DOHH2 (cell line): ENCODE data around the gene COL4A4.

ENCODE experiments used
- H3F3A ChIP-seq: fragments of 200-600 bp; sonication (generic), shearing (Covaris generic); 2 replicates; pipeline ENCODE4 v1.6.0; 2016; ENCODE audit warnings: antibody characterized with exemption, mild to moderate bottlenecking; ENCODE audit not compliant: control insufficient read depth, insufficient read depth
- H3K27ac ChIP-seq: fragments of 200-600 bp; sonication (generic); 2 replicates; pipeline ENCODE4 v1.5.1; 2014; ENCODE audit warnings: low read depth, mild to moderate bottlenecking, low read length, moderate library complexity
- H3K27me3 ChIP-seq: fragments of 200-600 bp; sonication (generic); 2 replicates; pipeline ENCODE4 v1.6.1; 2014; ENCODE audit warnings: mild to moderate bottlenecking, low read length, mixed read lengths; ENCODE audit not compliant: control insufficient read depth
- H3K36me3 ChIP-seq: fragments of 200-600 bp; sonication (generic); 2 replicates; pipeline ENCODE4 v1.6.1; 2014; ENCODE audit warnings: mild to moderate bottlenecking, low read length, moderate library complexity, mixed read lengths; ENCODE audit not compliant: control insufficient read depth
- H3K4me1 ChIP-seq: fragments of 200-600 bp; sonication (generic); 2 replicates; pipeline ENCODE4 v1.6.1; 2014; ENCODE audit warnings: mild to moderate bottlenecking, low read length, mixed read lengths; ENCODE audit not compliant: control insufficient read depth
- H3K4me2 ChIP-seq: fragments of 200-600 bp; sonication (generic); 2 replicates; pipeline ENCODE4 v1.6.0; 2014; ENCODE audit warnings: mild to moderate bottlenecking, low read length, moderate library complexity
- H3K4me3 ChIP-seq: fragments of 200-600 bp; sonication (generic); 2 replicates; pipeline ENCODE4 v1.5.1; 2014; ENCODE audit warnings: mild to moderate bottlenecking, low read length, mixed read lengths
- H3K79me2 ChIP-seq: fragments of 200-600 bp; sonication (generic); 2 replicates; pipeline ENCODE4 v1.6.1; 2014; ENCODE audit warnings: mild to moderate bottlenecking, low read length, mixed read lengths; ENCODE audit not compliant: control insufficient read depth
- H3K9me2 ChIP-seq: fragments of 200-600 bp; sonication (generic); replicated peaks from 2 replicates; pipeline ENCODE4 v1.6.1; 2014; ENCODE audit warnings: mild to moderate bottlenecking, low read length, mixed read lengths; ENCODE audit not compliant: control insufficient read depth
- H3K9me3 ChIP-seq: fragments of 200-600 bp; sonication (generic); 2 replicates; pipeline ENCODE4 v1.6.1; 2014; ENCODE audit warnings: antibody characterized with exemption, low read length, mixed read lengths; ENCODE audit not compliant: control insufficient read depth, insufficient read depth
- H4K20me1 ChIP-seq: fragments of 200-600 bp; sonication (generic); 2 replicates; pipeline ENCODE4 v1.6.0; 2014; ENCODE audit warnings: low read depth, mild to moderate bottlenecking, antibody characterized with exemption, low read length, moderate library complexity; ENCODE audit not compliant: control insufficient read depth, insufficient read depth
- EZH2phosphoT487 ChIP-seq: fragments of 200-600 bp; sonication (generic); IDR thresholded peaks from 2 replicates; pipeline ENCODE4 v1.6.1; 2017; ENCODE audit warnings: borderline replicate concordance, mild to moderate bottlenecking, antibody characterized with exemption, low read length, moderate library complexity, mixed read lengths
- TF ChIP-seq, protein P1 (sequence below): fragments of 200-600 bp; sonication (generic); IDR thresholded peaks from one replicate; pipeline ENCODE4 v1.5.1; 2014; ENCODE audit warnings: antibody characterized with exemption, mild to moderate bottlenecking, low read depth, low read length; ENCODE audit not compliant: poor library complexity, severe bottlenecking

COL4A4 gene

DNA sequence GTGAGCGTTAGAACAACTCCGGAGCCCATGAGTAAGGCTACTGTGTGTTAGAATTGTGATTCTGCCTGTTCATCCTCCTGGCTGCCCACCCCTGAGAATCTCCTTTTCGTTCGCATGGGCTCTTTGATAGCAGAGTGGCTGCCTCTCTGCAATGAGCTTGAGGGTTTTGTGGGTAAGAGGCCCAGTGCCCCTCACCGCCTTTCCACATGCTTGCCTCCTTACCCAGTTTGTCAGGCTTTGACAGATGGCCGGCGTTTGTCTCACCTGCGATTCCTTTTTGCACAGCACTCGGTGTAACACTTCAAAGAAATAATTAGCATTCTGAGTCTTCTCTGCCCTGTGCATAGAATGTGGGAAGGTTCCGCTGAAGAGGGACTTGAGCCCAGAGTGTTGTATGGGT lies 190.2 kb downstream of the COL4A4 start:
- 0 out of 2 replicates have a peak, but pooled peaks cover 3% of the 10 kb centered on the region for H3K36me3 ChIP-seq
- no peaks in the 10 kb centered on the region for H3K9me3 ChIP-seq
- H3K27ac ChIP-seq = no peak overlapping the region
- TF ChIP-seq, protein P1, sequence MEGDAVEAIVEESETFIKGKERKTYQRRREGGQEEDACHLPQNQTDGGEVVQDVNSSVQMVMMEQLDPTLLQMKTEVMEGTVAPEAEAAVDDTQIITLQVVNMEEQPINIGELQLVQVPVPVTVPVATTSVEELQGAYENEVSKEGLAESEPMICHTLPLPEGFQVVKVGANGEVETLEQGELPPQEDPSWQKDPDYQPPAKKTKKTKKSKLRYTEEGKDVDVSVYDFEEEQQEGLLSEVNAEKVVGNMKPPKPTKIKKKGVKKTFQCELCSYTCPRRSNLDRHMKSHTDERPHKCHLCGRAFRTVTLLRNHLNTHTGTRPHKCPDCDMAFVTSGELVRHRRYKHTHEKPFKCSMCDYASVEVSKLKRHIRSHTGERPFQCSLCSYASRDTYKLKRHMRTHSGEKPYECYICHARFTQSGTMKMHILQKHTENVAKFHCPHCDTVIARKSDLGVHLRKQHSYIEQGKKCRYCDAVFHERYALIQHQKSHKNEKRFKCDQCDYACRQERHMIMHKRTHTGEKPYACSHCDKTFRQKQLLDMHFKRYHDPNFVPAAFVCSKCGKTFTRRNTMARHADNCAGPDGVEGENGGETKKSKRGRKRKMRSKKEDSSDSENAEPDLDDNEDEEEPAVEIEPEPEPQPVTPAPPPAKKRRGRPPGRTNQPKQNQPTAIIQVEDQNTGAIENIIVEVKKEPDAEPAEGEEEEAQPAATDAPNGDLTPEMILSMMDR = no peak
- no peak for TF ChIP-seq EZH2phosphoT487
- no peaks in the 10 kb centered on the region for H3K79me2 ChIP-seq
- H3K4me3 ChIP-seq = no peak overlapping the region
- H3K9me2 ChIP-seq = no peaks in the 10 kb centered on the region
- no peak overlapping the region for H3K4me2 ChIP-seq
- no peaks in the 10 kb centered on the region for H3K27me3 ChIP-seq
- no peaks in the 10 kb centered on the region for H3F3A ChIP-seq
- H4K20me1 ChIP-seq = no peaks in the 10 kb centered on the region
- H3K4me1 ChIP-seq = peaks cover 36% of the 10 kb centered on the region

DNA sequence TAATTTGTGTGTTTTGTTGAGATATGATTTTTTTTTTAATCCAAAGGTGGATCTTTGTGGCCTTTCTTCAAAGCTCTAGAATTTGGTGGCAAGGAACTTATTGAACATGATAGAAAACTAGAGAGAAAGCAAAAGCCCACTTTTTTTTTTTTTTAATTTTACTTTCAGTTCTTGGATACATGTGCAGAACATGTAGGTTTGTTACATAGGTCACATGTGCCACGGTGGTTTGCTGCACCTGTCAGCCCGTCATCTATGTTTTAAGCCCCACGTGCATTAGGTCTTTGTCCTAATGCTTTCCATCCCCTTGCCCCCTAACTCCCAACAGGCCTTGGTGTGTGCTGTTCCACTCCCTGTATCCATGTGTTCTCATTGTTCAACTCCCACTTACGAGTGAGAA lies 192.2 kb downstream of the COL4A4 start:
- Histone ChIP-seq H3K79me2 (no peaks in the 10 kb centered on the region), H3K4me2 (peak overlapping the region; percentile 91), H3K9me2 (no peaks in the 10 kb centered on the region), H3K36me3 (0 out of 2 replicates have a peak, but pooled peaks cover 3% of the 10 kb centered on the region), H4K20me1 (no peaks in the 10 kb centered on the region), H3K4me3 (peak overlapping the region; percentile 63), H3K9me3 (no peaks in the 10 kb centered on the region), H3K27ac (peak overlapping the region; percentile 69; the same call in 1 of the 2 replicates), H3K27me3 (no peaks in the 10 kb centered on the region), H3K4me1 (peaks cover 31% of the 10 kb centered on the region), H3F3A (no peaks in the 10 kb centered on the region)
- no peak for TF ChIP-seq EZH2phosphoT487
- TF ChIP-seq, protein P1 = no peak

DNA sequence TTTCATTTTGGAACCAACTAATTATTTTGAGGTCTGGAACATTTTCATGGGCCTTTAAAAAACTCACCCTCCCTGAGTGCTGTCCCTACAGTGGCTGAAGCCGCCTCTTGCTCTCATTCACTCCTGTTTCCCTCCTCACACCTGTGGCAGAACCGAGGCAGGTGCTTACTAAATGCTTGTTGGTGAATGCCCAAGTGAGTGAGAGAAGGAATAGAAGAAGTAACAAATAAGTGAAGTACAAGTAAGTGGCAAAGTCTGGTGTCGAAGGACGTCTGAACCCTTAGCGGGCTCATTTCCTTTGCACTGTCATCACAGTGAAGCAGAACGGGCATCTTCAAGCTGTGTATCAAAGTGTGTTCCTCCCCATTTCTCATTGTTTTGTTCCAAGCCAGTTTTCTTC lies 192.9 kb downstream of the COL4A4 start:
- Histone ChIP-seq H3K79me2 (no peaks in the 10 kb centered on the region), H3K4me1 (peaks cover 31% of the 10 kb centered on the region), H3K27ac (peak overlapping the region; percentile 69), H3F3A (no peaks in the 10 kb centered on the region), H3K9me3 (no peaks in the 10 kb centered on the region), H4K20me1 (no peaks in the 10 kb centered on the region), H3K36me3 (0 out of 2 replicates have a peak, but pooled peaks cover 3% of the 10 kb centered on the region), H3K4me3 (peak overlapping the region; percentile 63), H3K9me2 (no peaks in the 10 kb centered on the region), H3K4me2 (peak overlapping the region; percentile 91), H3K27me3 (no peaks in the 10 kb centered on the region)
- no peak for TF ChIP-seq EZH2phosphoT487
- TF ChIP-seq, protein P1 = no peak

DNA sequence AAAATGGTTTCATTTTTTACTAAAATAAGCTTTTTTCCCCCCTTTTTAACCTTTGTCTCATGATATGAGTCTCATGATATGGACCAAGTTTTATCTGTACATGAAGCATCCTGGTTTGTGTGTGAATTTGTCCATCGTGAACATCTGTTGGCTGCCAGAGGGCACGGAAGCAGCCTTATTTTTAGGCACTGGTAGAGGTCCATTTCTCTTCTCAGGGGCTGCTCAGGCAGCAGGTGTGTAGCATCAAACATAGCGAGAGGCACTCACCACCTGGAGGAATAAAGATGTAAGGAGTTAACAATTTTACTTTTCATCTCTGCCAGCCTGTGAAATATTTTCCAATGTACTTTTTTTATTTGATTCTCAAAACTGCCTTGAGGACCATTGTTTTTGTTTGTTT lies 193.6 kb downstream of the COL4A4 start:
- H4K20me1 ChIP-seq = no peaks in the 10 kb centered on the region
- H3K9me2 ChIP-seq = no peaks in the 10 kb centered on the region
- peak overlapping the region; percentile 69 for H3K27ac ChIP-seq
- H3K36me3 ChIP-seq = 0 out of 2 replicates have a peak, but pooled peaks cover 3% of the 10 kb centered on the region
- no peaks in the 10 kb centered on the region for H3F3A ChIP-seq
- peaks cover 31% of the 10 kb centered on the region for H3K4me1 ChIP-seq
- H3K9me3 ChIP-seq = no peaks in the 10 kb centered on the region
- H3K4me3 ChIP-seq = peak overlapping the region; percentile 63
- no peaks in the 10 kb centered on the region for H3K79me2 ChIP-seq
- no peaks in the 10 kb centered on the region for H3K27me3 ChIP-seq
- peak overlapping the region; percentile 91 for H3K4me2 ChIP-seq
- no peak for TF ChIP-seq EZH2phosphoT487
- TF ChIP-seq, protein P1 = no peak
